Ovary (tissue), 9 donors: Measurements from ENCODE around the gene HOXB9. TPM values are rescaled to one million over a fixed set of nuclear protein-coding genes. Genes with fewer than 3 reads are reported as not detected.

Experiments used
- DNase-seq, 5 donors: peaks; one replicate each; pipeline ENCODE4 v3.0.0-alpha.2; 2019 to 2020
- H3K27ac ChIP-seq, 2 donors: fragments of 200-600 bp; one replicate each; pipeline versions ENCODE4 v1.5.1 to v1.8.0; 2019 to 2022
- H3K27me3 ChIP-seq: fragments of 200-600 bp; one replicate; pipeline ENCODE4 v1.8.0; 2022
- H3K36me3 ChIP-seq: fragments of 200-600 bp; sonication (generic); one replicate; pipeline ENCODE4 v1.5.1; 2019
- H3K4me1 ChIP-seq: one replicate; pipeline ENCODE4 v1.8.1; 2013; ENCODE audit warnings: mild to moderate bottlenecking, moderate library complexity; ENCODE audit not compliant: insufficient read depth
- H3K4me3 ChIP-seq: fragments of 200-600 bp; sonication (generic); one replicate; pipeline ENCODE4 v1.5.1; 2017
- H3K9me3 ChIP-seq, 2 donors: fragments of 200-600 bp in 1 of 2; sonication (generic) in 1 of 2; one replicate each; pipeline versions ENCODE4 v1.5.1 to v1.8.1; 2013 to 2019; ENCODE audit warnings: mild to moderate bottlenecking in 1 of 2, moderate library complexity in 1 of 2
- EP300 ChIP-seq: sonication (generic); formaldehyde crosslinking; IDR thresholded peaks from one replicate; pipeline ENCODE4 v1.6.1; 2017; ENCODE audit warnings: antibody characterized with exemption
- POLR2A ChIP-seq: fragments of 450-650 bp; IDR thresholded peaks from one replicate; pipeline ENCODE4 v1.6.1; 2017; ENCODE audit warnings: antibody characterized with exemption, mild to moderate bottlenecking, moderate library complexity
- whole genome bisulfite sequencing, 3 donors: extraction: QIAGEN DNeasy Blood & Tissue Kit in 1 of 3; methylation state at CpG; one replicate each; pipeline versions ENCODE4 v1.1.5 to v1.1.7; 2013 to 2017; 5-methylcytosine and 5-hydroxymethylcytosine counted together
- intact Hi-C, 4 donors: fragments of 100-400 bp; cut with DNase I; formaldehyde crosslinking; loops; one replicate each; pipeline versions ENCODE4 v1.11.0 to v1.15.1; 2022 to 2023
- polyA plus RNA-seq, 2 donors: library from polyadenylated mRNA; stranded (reverse); fragments of 200-250 nt in 1 of 2; fragments of 350-450 nt in 1 of 2; fragmentation: Illumina TruSeq in 1 of 2; extraction: RNeasy Lipid Tissue Mini Kit (QIAGEN cat#74804) in 1 of 2; gene quantifications; one replicate each; pipeline ENCODE4 v1.2.3, GENCODE V29; 2013 to 2014
- total RNA-seq, 7 donors: library from RNA; depleted of rRNA in 2 of 7; stranded (reverse); fragments of >200 nt in 2 of 7; fragmentation: NEBNext Ultra II Directional in 3 of 7; extraction: Animal tissue kit (Norgen Biotek cat#: 25700) in 3 of 7; gene quantifications; one replicate each; pipeline versions ENCODE4 v1.1.0 to v1.2.4, GENCODE V29; 2016 to 2023
- TF ChIP-seq, protein P1 (sequence below), 3 donors: fragments of 450-650 bp in 2 of 3; fragments of 200-600 bp in 1 of 3; IDR thresholded peaks; one replicate each; pipeline versions ENCODE4 v1.5.1 to v1.8.0; 2016 to 2022; ENCODE audit warnings: antibody characterized with exemption in 3 of 3, mild to moderate bottlenecking in 1 of 3
- donor health status: DM: no; HTN: no; CAD: no; lungs with moderate emphysema.
- donor health status: DM: no; HTN: no; CAD: no.
- donor health status: Bipolar disorder and iron deficiency.
- donor health status: DM: yes; HTN: yes; CAD: no.
- donor health status: DM: no; HTN: no; CAD: no.
- donor health status: DM: yes; HTN: yes; CAD: no.

Gene HOXB9
- total and polyA plus RNA-seq, 9 donors: 0.10 to 0.36 (median 0.12) TPM; not detected in 4

GRCh38 chr17:48605991-48606891, 19.9 kb downstream of the HOXB9 start:
- Histone ChIP-seq H3K4me1 (peaks cover 2% of the 10 kb centered on the region), H3K27ac (no peak overlapping the region), H3K27me3 (peaks cover 5% of the 10 kb centered on the region), H3K9me3 (peaks cover 0 to 18% of the 10 kb centered on the region in 2 donors), H3K36me3 (no peaks in the 10 kb centered on the region), H3K4me3 (no peak overlapping the region)
- intact Hi-C loops: no loop called here
- DNase-seq: no peak
- 32 to 37% (median 36%) methylated on average over 41 of the region's 41 CpGs for WGBS, 3 donors
- TF ChIP-seq EP300: no peak
- TF ChIP-seq, protein P1, sequence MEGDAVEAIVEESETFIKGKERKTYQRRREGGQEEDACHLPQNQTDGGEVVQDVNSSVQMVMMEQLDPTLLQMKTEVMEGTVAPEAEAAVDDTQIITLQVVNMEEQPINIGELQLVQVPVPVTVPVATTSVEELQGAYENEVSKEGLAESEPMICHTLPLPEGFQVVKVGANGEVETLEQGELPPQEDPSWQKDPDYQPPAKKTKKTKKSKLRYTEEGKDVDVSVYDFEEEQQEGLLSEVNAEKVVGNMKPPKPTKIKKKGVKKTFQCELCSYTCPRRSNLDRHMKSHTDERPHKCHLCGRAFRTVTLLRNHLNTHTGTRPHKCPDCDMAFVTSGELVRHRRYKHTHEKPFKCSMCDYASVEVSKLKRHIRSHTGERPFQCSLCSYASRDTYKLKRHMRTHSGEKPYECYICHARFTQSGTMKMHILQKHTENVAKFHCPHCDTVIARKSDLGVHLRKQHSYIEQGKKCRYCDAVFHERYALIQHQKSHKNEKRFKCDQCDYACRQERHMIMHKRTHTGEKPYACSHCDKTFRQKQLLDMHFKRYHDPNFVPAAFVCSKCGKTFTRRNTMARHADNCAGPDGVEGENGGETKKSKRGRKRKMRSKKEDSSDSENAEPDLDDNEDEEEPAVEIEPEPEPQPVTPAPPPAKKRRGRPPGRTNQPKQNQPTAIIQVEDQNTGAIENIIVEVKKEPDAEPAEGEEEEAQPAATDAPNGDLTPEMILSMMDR (IDR thresholded peaks at IDR 0.05): no peak
- no peak for TF ChIP-seq POLR2A

- Histone ChIP-seq H3K4me3 (no peak overlapping the region), H3K27me3 (peaks cover 5% of the 10 kb centered on the region), H3K9me3 (peaks cover 0 to 18% of the 10 kb centered on the region in 2 donors), H3K27ac (no peak overlapping the region), H3K4me1 (peaks cover 1% of the 10 kb centered on the region), H3K36me3 (no peaks in the 10 kb centered on the region)
- no peak for DNase-seq
- intact Hi-C loops: no loop called here
- no peak for TF ChIP-seq EP300
- TF ChIP-seq POLR2A: no peak
- WGBS, 3 donors: 23 to 24% (median 23%) methylated on average over 10 of the region's 10 CpGs
Measured at GRCh38 chr17:48605409-48605919, 20.7 kb downstream of the HOXB9 start.

GRCh38 chr17:48604770-48605329, 21.3 kb downstream of the HOXB9 start, which contains the start of gene HOXB6:
Gene HOXB6, minus strand, starts transcription at chr17:48604986. Its CDS starts 6,836 bp downstream, at chr17:48598150.
- 3 to 6% (median 4%) methylated on average over 16 of the region's 16 CpGs for WGBS, 3 donors
- no peak for DNase-seq
- H3K4me3 ChIP-seq: peak within 1 kb of the TSS; percentile 29
- H3K36me3 ChIP-seq: no peaks in the 10 kb centered on the region
- intact Hi-C loops: no loop called here
- H3K4me1 ChIP-seq: no peaks in the 10 kb centered on the region
- TF ChIP-seq POLR2A: no peak
- TF ChIP-seq, protein P1 (IDR thresholded peaks at IDR 0.05): no peak
- no peak for TF ChIP-seq EP300
- H3K27ac ChIP-seq: no peak within 1 kb of the TSS
- H3K9me3 ChIP-seq: peaks cover 0 to 18% of the 10 kb centered on the region in 2 donors
- H3K27me3 ChIP-seq: peaks cover 5% of the 10 kb centered on the region

DNA sequence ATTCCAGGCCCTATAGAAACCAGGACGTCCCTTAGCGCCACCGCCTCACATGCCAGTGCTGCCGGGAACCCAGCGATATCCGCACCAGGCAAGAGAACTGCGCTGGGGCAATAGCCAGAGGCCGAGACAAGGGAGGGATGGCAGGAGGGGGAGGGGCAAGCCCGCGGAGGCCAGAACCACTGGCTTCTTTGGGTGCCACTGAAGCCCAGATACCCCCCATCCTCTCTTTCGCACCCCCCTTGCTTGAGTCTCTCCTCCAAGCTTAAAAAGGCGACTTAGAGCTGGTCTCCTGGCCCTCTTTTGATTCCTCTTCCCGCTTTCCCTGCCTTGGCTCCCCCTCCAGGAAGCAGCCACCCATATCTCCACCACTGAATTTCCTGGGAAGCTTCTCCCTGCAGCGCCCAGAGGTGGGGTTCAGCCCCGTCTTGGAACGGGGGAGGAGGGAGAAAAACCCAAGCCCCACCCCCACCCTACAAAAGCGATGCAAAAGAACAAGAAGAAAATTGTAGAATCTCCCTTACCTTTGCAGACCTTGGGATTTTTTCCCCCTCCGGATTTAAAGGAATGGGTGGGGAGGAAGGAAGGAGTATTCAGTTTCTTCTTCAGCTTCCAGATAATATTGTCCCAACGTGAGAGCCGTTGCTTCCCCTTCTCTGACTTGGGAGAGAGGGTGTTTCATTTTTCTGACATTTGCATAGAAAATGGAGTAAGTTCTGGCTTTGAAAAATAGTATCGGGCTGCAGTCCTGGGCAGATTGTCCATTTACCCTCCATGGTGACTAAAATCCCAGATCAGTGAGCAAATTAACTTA, 22.0 kb downstream of the HOXB9 start:
- H3K9me3 ChIP-seq: peaks cover 0 to 18% of the 10 kb centered on the region in 2 donors
- no peak overlapping the region for H3K27ac ChIP-seq
- peak overlapping the region; percentile 29 for H3K4me3 ChIP-seq
- TF ChIP-seq POLR2A (no peak), EP300 (no peak)
- TF ChIP-seq, protein P1 (IDR thresholded peaks at IDR 0.05): no peak
- no peaks in the 10 kb centered on the region for H3K4me1 ChIP-seq
- intact Hi-C loops: no loop called here
- no peaks in the 10 kb centered on the region for H3K36me3 ChIP-seq
- WGBS, 3 donors: 2 to 4% (median 3%) methylated on average over 21 of the region's 21 CpGs
- DNase-seq: no peak
- peaks cover 3% of the 10 kb centered on the region for H3K27me3 ChIP-seq
